CD4-positive, alpha-beta T cell (primary cell): ENCODE results near the gene FRY. TPM values are rescaled to one million over a fixed set of nuclear protein-coding genes. Genes with fewer than 3 reads are reported as not detected.

Source experiments
- ATAC-seq: fragments of 200-7000 bp; cut with Tn5 transposase; one replicate; pipeline ENCODE4 v1.10.0; 2022; ENCODE audit warnings: mild to moderate bottlenecking; ENCODE audit not compliant: poor library complexity
- CTCF ChIA-PET: fragments of 350-600 bp; sonication (Branson Sonifier 250); formaldehyde crosslinking; loops from one replicate; lab custom pipeline; 2021; ENCODE audit warnings: antibody characterized with exemption, inconsistent platforms; lab: Charles Lee
- POLR2A ChIA-PET: fragments of 350-600 bp; sonication (Branson Sonifier 250); formaldehyde crosslinking; loops from one replicate; lab custom pipeline; 2021; ENCODE audit warnings: antibody characterized with exemption, inconsistent platforms; lab: Charles Lee
- DNase-seq, 14 experiments: peaks; one replicate each; pipeline ENCODE4 v3.0.0-alpha.2; 2013 to 2020; ENCODE audit warnings: mixed read lengths in 2 of 14
- H3K27ac ChIP-seq, 2 donors: one replicate each; pipeline versions ENCODE4 v1.5.1 to v1.7.0; 2013; ENCODE audit warnings: low read length in 2 of 2, low read depth in 1 of 2, mild to moderate bottlenecking in 1 of 2
- H3K27me3 ChIP-seq, 2 experiments: 1 replicate in 1 of 2; 2 replicates in 1 of 2; pipeline versions ENCODE4 v1.6.1 to v1.7.0; 2013; ENCODE audit warnings: low read length in 2 of 2, control low read depth in 1 of 2, mild to moderate bottlenecking in 1 of 2, moderate library complexity in 1 of 2; ENCODE audit not compliant: insufficient read depth in 2 of 2, control insufficient read depth in 1 of 2
- H3K36me3 ChIP-seq: one replicate; pipeline ENCODE4 v1.6.1; 2013; ENCODE audit warnings: low read length, control low read depth; ENCODE audit not compliant: insufficient read depth
- H3K4me1 ChIP-seq: one replicate; pipeline ENCODE4 v1.6.1; 2013; ENCODE audit warnings: low read length, control low read depth; ENCODE audit not compliant: insufficient read depth
- H3K4me3 ChIP-seq: one replicate; pipeline ENCODE4 v1.5.1; 2013; ENCODE audit warnings: mild to moderate bottlenecking, low read length, moderate library complexity
- H3K9me3 ChIP-seq, 2 experiments: 1 replicate in 1 of 2; 2 replicates in 1 of 2; pipeline versions ENCODE4 v1.6.1 to v1.7.0; 2013; ENCODE audit warnings: low read length in 2 of 2, mild to moderate bottlenecking in 2 of 2, control low read depth in 1 of 2, moderate library complexity in 1 of 2; ENCODE audit not compliant: control insufficient read depth in 1 of 2, insufficient read depth in 1 of 2
- H3K27ac Mint-ChIP-seq: one replicate; pipeline ENCODE4 v1.8.0; 2020; ENCODE audit warnings: mixed read lengths
- H3K27me3 Mint-ChIP-seq: one replicate; pipeline ENCODE4 v1.8.0; 2021; ENCODE audit warnings: mixed read lengths
- H3K36me3 Mint-ChIP-seq: one replicate; pipeline ENCODE4 v1.8.0; 2021; ENCODE audit warnings: low read depth, mixed read lengths
- H3K4me1 Mint-ChIP-seq: one replicate; pipeline ENCODE4 v1.8.0; 2021; ENCODE audit warnings: low read depth, mixed read lengths
- H3K4me3 Mint-ChIP-seq: one replicate; pipeline ENCODE4 v1.8.0; 2020; ENCODE audit warnings: mild to moderate bottlenecking, mixed read lengths
- H3K9me3 Mint-ChIP-seq: one replicate; pipeline ENCODE4 v1.8.0; 2020; ENCODE audit warnings: mixed read lengths
- intact Hi-C, 2 experiments: fragments of 100-400 bp; cut with DNase I in 1 of 2; cut with micrococcal nuclease in 1 of 2; formaldehyde crosslinking; loops; one replicate each; pipeline versions ENCODE4 v1.15.1 to v1.9.0; 2023 to 2025; cut with DNase I, micrococcal nuclease
- total RNA-seq, 174 experiments: library from RNA in 2 of 174; stranded (reverse) in 2 of 174; gene quantifications; one replicate each; pipeline ENCODE4 v1.2.3 and lab custom pipeline; 2021 to 2026
- TF ChIP-seq, protein P1 (sequence below): fragments of 200-600 bp; IDR thresholded peaks from one replicate; pipeline ENCODE4 v1.8.0; 2022; ENCODE audit warnings: antibody characterized with exemption, mild to moderate bottlenecking

FRY gene
- total RNA-seq, 2 experiments from 2014 or later = 13.7 to 18.4 TPM

DNA sequence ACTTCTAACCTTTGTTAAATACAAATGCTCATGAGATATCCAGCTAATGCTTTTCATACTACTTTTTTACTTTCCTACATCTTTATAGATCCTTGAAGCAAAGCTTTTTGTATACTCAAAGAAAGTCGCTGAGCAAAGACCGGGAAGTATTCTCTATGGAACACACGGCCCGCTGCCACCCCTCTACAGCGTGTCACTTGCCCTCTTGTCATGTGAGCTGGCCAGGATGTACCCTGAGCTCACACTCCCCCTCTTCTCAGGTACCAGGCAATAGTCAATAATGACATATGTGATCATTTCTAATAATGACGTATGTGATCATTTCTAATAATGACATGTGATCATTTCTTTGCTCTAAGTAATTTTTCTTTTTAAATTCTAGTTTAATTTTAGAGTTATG lies 170.7 kb downstream of the FRY start:
- DNase-seq (no peak), ATAC-seq (no peak)
- Histone ChIP-seq H3K4me3 (no peak overlapping the region), H3K27me3 (no peaks in the 10 kb centered on the region), H3K9me3 (no peaks in the 10 kb centered on the region), H3K4me1 (no peaks in the 10 kb centered on the region), H3K36me3 (peaks cover 12% of the 10 kb centered on the region), H3K27ac (no peak overlapping the region)
- Mint-ChIP-seq H3K27ac (no peak overlapping the region), H3K27me3 (no peaks in the 10 kb centered on the region), H3K4me3 (no peak overlapping the region), H3K9me3 (no peaks in the 10 kb centered on the region), H3K4me1 (no peaks in the 10 kb centered on the region), H3K36me3 (peaks cover 10% of the 10 kb centered on the region)
- TF ChIP-seq, protein P1, sequence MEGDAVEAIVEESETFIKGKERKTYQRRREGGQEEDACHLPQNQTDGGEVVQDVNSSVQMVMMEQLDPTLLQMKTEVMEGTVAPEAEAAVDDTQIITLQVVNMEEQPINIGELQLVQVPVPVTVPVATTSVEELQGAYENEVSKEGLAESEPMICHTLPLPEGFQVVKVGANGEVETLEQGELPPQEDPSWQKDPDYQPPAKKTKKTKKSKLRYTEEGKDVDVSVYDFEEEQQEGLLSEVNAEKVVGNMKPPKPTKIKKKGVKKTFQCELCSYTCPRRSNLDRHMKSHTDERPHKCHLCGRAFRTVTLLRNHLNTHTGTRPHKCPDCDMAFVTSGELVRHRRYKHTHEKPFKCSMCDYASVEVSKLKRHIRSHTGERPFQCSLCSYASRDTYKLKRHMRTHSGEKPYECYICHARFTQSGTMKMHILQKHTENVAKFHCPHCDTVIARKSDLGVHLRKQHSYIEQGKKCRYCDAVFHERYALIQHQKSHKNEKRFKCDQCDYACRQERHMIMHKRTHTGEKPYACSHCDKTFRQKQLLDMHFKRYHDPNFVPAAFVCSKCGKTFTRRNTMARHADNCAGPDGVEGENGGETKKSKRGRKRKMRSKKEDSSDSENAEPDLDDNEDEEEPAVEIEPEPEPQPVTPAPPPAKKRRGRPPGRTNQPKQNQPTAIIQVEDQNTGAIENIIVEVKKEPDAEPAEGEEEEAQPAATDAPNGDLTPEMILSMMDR = no peak
- ChIA-PET CTCF (no interaction called here), POLR2A (no interaction called here)
- intact Hi-C loops = no loop called here

DNA sequence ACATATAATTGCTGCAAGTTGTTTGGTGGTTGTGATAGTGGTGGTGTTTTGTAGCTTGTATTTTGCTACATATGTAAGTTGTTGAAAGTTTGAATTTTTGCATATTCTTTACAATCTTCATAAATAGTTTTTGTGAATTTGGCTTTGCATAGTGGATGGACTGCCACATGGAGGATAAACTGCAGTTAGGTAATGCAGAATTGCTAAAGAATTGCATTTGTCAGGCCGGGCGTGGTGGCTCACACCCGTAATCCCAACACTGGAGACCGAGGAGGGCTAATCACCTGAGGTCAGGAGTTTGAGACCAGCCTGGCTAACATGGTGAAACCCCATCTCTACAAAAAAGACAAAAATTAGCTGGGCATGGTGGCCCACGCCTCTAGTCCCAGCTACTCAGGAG lies 171.6 kb downstream of the FRY start:
- Mint-ChIP-seq H3K9me3 (no peaks in the 10 kb centered on the region), H3K4me1 (no peaks in the 10 kb centered on the region), H3K4me3 (no peak overlapping the region), H3K27me3 (no peaks in the 10 kb centered on the region), H3K27ac (no peak overlapping the region), H3K36me3 (peaks cover 11% of the 10 kb centered on the region)
- H3K4me1 ChIP-seq = no peaks in the 10 kb centered on the region
- TF ChIP-seq, protein P1 = no peak
- H3K27me3 ChIP-seq = no peaks in the 10 kb centered on the region
- H3K36me3 ChIP-seq = peaks cover 12% of the 10 kb centered on the region
- no peaks in the 10 kb centered on the region for H3K9me3 ChIP-seq
- CTCF ChIA-PET = interaction anchor here (1.3 kb wide), 2 partner anchors 9 to 12 kb away, joined by 3 read pairs; no protein-coding TSS in a partner anchor
- no peak overlapping the region for H3K4me3 ChIP-seq
- DNase-seq = no peak
- intact Hi-C loops = no loop called here
- no peak for ATAC-seq
- POLR2A ChIA-PET = interaction anchor here (0.6 kb wide), 1 partner anchor 574 kb away, joined by 5 read pairs; no protein-coding TSS in a partner anchor
- no peak overlapping the region for H3K27ac ChIP-seq

DNA sequence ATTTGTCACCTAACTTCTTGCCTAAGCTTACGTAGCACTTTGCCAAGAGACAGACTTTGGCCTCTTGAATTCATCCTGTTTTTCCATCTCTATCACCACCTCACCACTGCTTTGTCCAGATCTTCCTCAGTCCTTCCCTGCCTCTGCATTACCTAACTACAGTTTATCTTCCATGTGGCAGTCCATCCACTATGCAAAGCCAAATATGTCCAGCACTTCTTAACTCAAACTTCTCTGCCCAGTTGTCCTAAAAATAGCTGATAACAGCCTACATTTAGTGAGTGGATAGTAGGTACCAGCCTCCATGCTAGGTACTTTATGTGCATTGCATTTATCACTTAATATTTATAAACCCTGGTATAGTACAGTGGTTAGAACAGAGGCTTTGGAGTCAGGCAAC lies 172.2 kb downstream of the FRY start:
- Histone ChIP-seq H3K4me3 (no peak overlapping the region), H3K4me1 (no peaks in the 10 kb centered on the region), H3K27me3 (no peaks in the 10 kb centered on the region), H3K36me3 (peaks cover 15% of the 10 kb centered on the region), H3K9me3 (no peaks in the 10 kb centered on the region), H3K27ac (no peak overlapping the region)
- H3K27me3 Mint-ChIP-seq = no peaks in the 10 kb centered on the region
- no peaks in the 10 kb centered on the region for H3K9me3 Mint-ChIP-seq
- TF ChIP-seq, protein P1 = no peak
- no peaks in the 10 kb centered on the region for H3K4me1 Mint-ChIP-seq
- H3K4me3 Mint-ChIP-seq = no peak overlapping the region
- no peak overlapping the region for H3K27ac Mint-ChIP-seq
- intact Hi-C loops = no loop called here
- peaks cover 16% of the 10 kb centered on the region for H3K36me3 Mint-ChIP-seq
- ATAC-seq (no peak), DNase-seq (no peak)
- POLR2A ChIA-PET = interaction anchor here (0.6 kb wide), 1 partner anchor 574 kb away, joined by 5 read pairs; no protein-coding TSS in a partner anchor
- CTCF ChIA-PET = interaction anchor here (1.3 kb wide), 2 partner anchors 10 to 12 kb away, joined by 3 read pairs; no protein-coding TSS in a partner anchor
